ENCODE results near the gene CD48. TPM values are rescaled to one million over a fixed set of nuclear protein-coding genes. Genes with fewer than 3 reads are reported as not detected.

CD48 gene
- total RNA-seq, 2 donors from 2014 or later = 0.55 to 1.1 TPM

GRCh38 chr1:160741092-160741501 is 29.5 kb upstream of the CD48 start:
- TF ChIP-seq CTCF (conservative IDR thresholded peaks at IDR 0.05) = no peak
- no peak overlapping the region for H3K27ac Mint-ChIP-seq
- peaks cover under 1% of the 10 kb centered on the region for H3K36me3 Mint-ChIP-seq (ENCODE audit: low read depth)

GRCh38 chr1:160740133-160740688 is 28.6 kb upstream of the CD48 start:
- Mint-ChIP-seq H3K9me3 (peaks cover 17% of the 10 kb centered on the region), H3K36me3 (ENCODE audit: low read depth) (peaks cover 3% of the 10 kb centered on the region), H3K27me3 (ENCODE audit: insufficient read depth) (no peaks in the 10 kb centered on the region), H3K4me3 (no peak overlapping the region), H3K4me1 (peaks cover 8% of the 10 kb centered on the region), H3K27ac (no peak overlapping the region)
- WGBS, 2 experiments (ENCODE audit: insufficient coverage in 1 of 2, insufficient read length in 1 of 2) = 94 to 96% methylated on average over 2 to 5 of the region's 5 CpGs
- Histone ChIP-seq H3K27me3 (ENCODE audit: control insufficient read depth, insufficient read depth, low read length, poor library complexity, severe bottlenecking) (no peaks in the 10 kb centered on the region), H3K9me3 (ENCODE audit: control insufficient read depth, low read length) (peaks cover 21% of the 10 kb centered on the region), H3K9ac (ENCODE audit: extremely low read depth, low read length, poor library complexity, severe bottlenecking) (no peak overlapping the region), H3K4me1 (ENCODE audit: control insufficient read depth, insufficient read depth, low read length) (no peaks in the 10 kb centered on the region), H3K36me3 (ENCODE audit: control insufficient read depth, insufficient read depth, low read length) (no peaks in the 10 kb centered on the region), H3K27ac (ENCODE audit: low read depth, low read length) (no peak overlapping the region), H3K4me3 (ENCODE audit: low read length) (no peak overlapping the region)
- TF ChIP-seq CTCF (conservative IDR thresholded peaks at IDR 0.05) = no peak
- no peak for DNase-seq

More at GRCh38 chr1:160741092-160741501, 29.5 kb upstream of the CD48 start:
- H3K4me1 ChIP-seq (ENCODE audit: control insufficient read depth, insufficient read depth, low read length) = no peaks in the 10 kb centered on the region
- DNase-seq = no peak
- H3K9ac ChIP-seq (ENCODE audit: extremely low read depth, low read length, poor library complexity, severe bottlenecking) = no peak overlapping the region
- peaks cover 14% of the 10 kb centered on the region for H3K9me3 Mint-ChIP-seq
- no peaks in the 10 kb centered on the region for H3K27me3 ChIP-seq (ENCODE audit: control insufficient read depth, insufficient read depth, low read length, poor library complexity, severe bottlenecking)
- H3K27ac ChIP-seq (ENCODE audit: low read depth, low read length) = no peak overlapping the region
- H3K4me3 Mint-ChIP-seq = no peak overlapping the region
- H3K4me1 Mint-ChIP-seq = peaks cover 8% of the 10 kb centered on the region
- WGBS, 2 experiments (ENCODE audit: insufficient coverage in 1 of 2, insufficient read length in 1 of 2) = 94 to 96% methylated on average over 4 of the region's 4 CpGs
- no peaks in the 10 kb centered on the region for H3K27me3 Mint-ChIP-seq (ENCODE audit: insufficient read depth)
- H3K9me3 ChIP-seq (ENCODE audit: control insufficient read depth, low read length) = peaks cover 16% of the 10 kb centered on the region
- H3K4me3 ChIP-seq (ENCODE audit: low read length) = no peak overlapping the region
- no peaks in the 10 kb centered on the region for H3K36me3 ChIP-seq (ENCODE audit: control insufficient read depth, insufficient read depth, low read length)

GRCh38 chr1:160739098-160739511 is 27.5 kb upstream of the CD48 start, which contains the start of gene SLAMF7:
Gene SLAMF7 (plus strand): TSS chr1:160739247. CDS start chr1:160739302, 55 bp downstream.
- no peak within 1 kb of the TSS for H3K27ac Mint-ChIP-seq

More at GRCh38 chr1:160739098-160739511, 27.5 kb upstream of the CD48 start, which contains the start of gene SLAMF7:
- no peak for DNase-seq
- H3K4me1 ChIP-seq (ENCODE audit: control insufficient read depth, insufficient read depth, low read length) = no peaks in the 10 kb centered on the region
- peaks cover 27% of the 10 kb centered on the region for H3K9me3 Mint-ChIP-seq
- TF ChIP-seq CTCF (conservative IDR thresholded peaks at IDR 0.05) = no peak
- H3K4me3 ChIP-seq (ENCODE audit: low read length) = no peak within 1 kb of the TSS
- H3K36me3 ChIP-seq (ENCODE audit: control insufficient read depth, insufficient read depth, low read length) = no peaks in the 10 kb centered on the region
- H3K27me3 ChIP-seq (ENCODE audit: control insufficient read depth, insufficient read depth, low read length, poor library complexity, severe bottlenecking) = no peaks in the 10 kb centered on the region
- H3K36me3 Mint-ChIP-seq (ENCODE audit: low read depth) = peaks cover 3% of the 10 kb centered on the region
- WGBS, 2 experiments (ENCODE audit: insufficient coverage in 1 of 2, insufficient read length in 1 of 2) = 90 to 96% methylated on average over 4 to 5 of the region's 5 CpGs
- peaks cover 8% of the 10 kb centered on the region for H3K4me1 Mint-ChIP-seq
- no peak within 1 kb of the TSS for H3K9ac ChIP-seq (ENCODE audit: extremely low read depth, low read length, poor library complexity, severe bottlenecking)
- no peak within 1 kb of the TSS for H3K4me3 Mint-ChIP-seq
- no peaks in the 10 kb centered on the region for H3K27me3 Mint-ChIP-seq (ENCODE audit: insufficient read depth)
- H3K27ac ChIP-seq (ENCODE audit: low read depth, low read length) = no peak within 1 kb of the TSS
- peaks cover 21% of the 10 kb centered on the region for H3K9me3 ChIP-seq (ENCODE audit: control insufficient read depth, low read length)

Measured in endodermal cell (in vitro differentiated cells).